GM21717 (cell line): Measurements from ENCODE around the gene ACLY.
A peak's percentile ranks its signal among the peaks of the same experiment; 100 is the strongest.
"Not testable (repeated sequence)": the region's sequence is repeated elsewhere in the genome, so short reads cannot be mapped to it uniquely, and the experiment has no call there.

Source experiments
- ATAC-seq: cut with Tn5 transposase; IDR thresholded peaks from one replicate; pipeline ENCODE4 v1.9.1; 2021; ENCODE audit warnings: mild to moderate bottlenecking, moderate library complexity; ENCODE audit not compliant: unreplicated experiment

The ACLY gene

GRCh38 chr17:41874293-41874670 lies 44.5 kb downstream of the ACLY start:
- not testable (repeated sequence) for ATAC-seq

- no peak for ATAC-seq
Measured at GRCh38 chr17:41873559-41874292, 45.0 kb downstream of the ACLY start.

- no peak for ATAC-seq
Measured at GRCh38 chr17:41871789-41872188, 47.0 kb downstream of the ACLY start.

- no peak for ATAC-seq
Measured at GRCh38 chr17:41870627-41871026, 48.1 kb downstream of the ACLY start.

GRCh38 chr17:41870097-41870496 lies 48.7 kb downstream of the ACLY start:
- ATAC-seq, result no peak

GRCh38 chr17:41869426-41869825 lies 49.3 kb downstream of the ACLY start:
- no peak for ATAC-seq

GRCh38 chr17:41868568-41868967 lies 50.2 kb downstream of the ACLY start:
- ATAC-seq, result no peak

- ATAC-seq, result no peak
Measured at GRCh38 chr17:41865596-41865893, 53.2 kb downstream of the ACLY start.

GRCh38 chr17:41864836-41865595 lies 53.7 kb downstream of the ACLY start, which contains the start of gene KLHL11:
Gene KLHL11 (minus strand): TSS chr17:41865423. CDS start chr17:41865370, 53 bp downstream.
- ATAC-seq, result peak; percentile 77

- ATAC-seq, result no peak
Measured at GRCh38 chr17:41864498-41864835, 54.3 kb downstream of the ACLY start.

GRCh38 chr17:41863074-41863848 lies 55.5 kb downstream of the ACLY start:
- ATAC-seq, result no peak

- no peak for ATAC-seq
Measured at GRCh38 chr17:41860254-41860931, 58.4 kb downstream of the ACLY start.

GRCh38 chr17:41851382-41851781 lies 67.4 kb downstream of the ACLY start:
- not testable (repeated sequence) for ATAC-seq

GRCh38 chr17:41849251-41849990 lies 69.3 kb downstream of the ACLY start:
- ATAC-seq, result no peak

- no peak for ATAC-seq
Measured at GRCh38 chr17:41848788-41849187, 70.0 kb downstream of the ACLY start.

GRCh38 chr17:41844971-41845370 lies 73.8 kb downstream of the ACLY start:
- no peak for ATAC-seq

GRCh38 chr17:41840781-41841180 lies 78.0 kb downstream of the ACLY start:
- not testable (repeated sequence) for ATAC-seq

- ATAC-seq, result not testable (repeated sequence)
Measured at GRCh38 chr17:41839448-41839847, 79.3 kb downstream of the ACLY start.

- no peak for ATAC-seq
Measured at GRCh38 chr17:41837761-41838538, 80.8 kb downstream of the ACLY start, which contains the start of gene KLHL10. Gene KLHL10 (plus strand): TSS chr17:41837825. CDS start chr17:41837933, 108 bp downstream.
